ENCODE measurements around the gene CRHBP.

The CRHBP gene

DNA sequence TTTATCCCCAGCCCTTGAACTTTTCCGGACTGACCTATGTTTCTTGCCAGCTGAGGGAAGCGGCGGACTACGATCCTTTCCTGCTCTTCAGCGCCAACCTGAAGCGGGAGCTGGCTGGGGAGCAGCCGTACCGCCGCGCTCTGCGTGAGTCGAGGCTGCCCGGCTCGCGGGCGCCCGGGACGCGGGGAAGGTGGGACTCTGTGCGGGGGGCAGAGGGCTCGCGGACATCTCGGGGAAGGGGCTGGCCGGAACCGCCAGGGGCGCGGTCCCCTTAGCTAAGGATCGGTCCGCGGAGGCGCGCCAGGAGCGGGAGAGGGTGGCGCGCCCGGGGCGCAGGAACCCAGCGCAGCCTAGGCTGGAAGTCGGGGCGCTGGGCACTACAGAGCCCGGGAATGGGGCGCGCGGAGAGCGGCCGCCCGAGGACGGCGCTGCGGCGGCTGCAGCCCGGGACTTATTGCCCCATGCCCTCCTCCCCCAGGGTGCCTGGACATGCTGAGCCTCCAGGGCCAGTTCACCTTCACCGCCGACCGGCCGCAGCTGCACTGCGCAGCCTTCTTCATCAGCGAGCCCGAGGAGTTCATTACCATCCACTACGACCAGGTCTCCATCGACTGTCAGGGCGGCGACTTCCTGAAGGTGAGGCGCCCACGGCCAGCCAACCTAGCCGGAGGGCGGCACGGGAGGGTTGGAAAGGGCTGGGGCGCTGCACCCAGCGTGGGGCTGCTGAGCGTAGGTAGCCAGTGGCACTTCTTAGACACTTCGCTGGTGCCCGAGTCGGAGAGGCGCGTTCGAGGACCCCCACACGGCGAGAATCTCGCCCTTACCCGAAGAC is 922 bp downstream of the CRHBP start:
- H3K27me3 ChIP-seq = peaks cover 0 to 26% of the 10 kb centered on the region in 2 donors
- no peaks in the 10 kb centered on the region for H3K9me3 ChIP-seq
- no peak overlapping the region for H3K27ac ChIP-seq
- no peak for DNase-seq
- peak overlapping the region; percentile 34 to 42 for H3K4me3 ChIP-seq
- intact Hi-C loops (cut with DNase I; ENCODE audit: low total_unique reads) = no loop called here
- no peaks in the 10 kb centered on the region for H3K36me3 ChIP-seq
- peaks cover 0 to 12% (median 6%) of the 10 kb centered on the region in 4 donors for H3K4me1 ChIP-seq
- no peak for TF ChIP-seq CTCF (IDR thresholded peaks at IDR 0.05)

- Histone ChIP-seq H3K9me3 (no peaks in the 10 kb centered on the region), H3K27ac (no peak overlapping the region), H3K27me3 (peaks cover 0 to 26% of the 10 kb centered on the region in 2 donors), H3K4me3 (peak overlapping the region; percentile 34 to 42), H3K36me3 (no peaks in the 10 kb centered on the region), H3K4me1 (peaks cover 0 to 12% (median 6%) of the 10 kb centered on the region in 4 donors)
- intact Hi-C loops (cut with DNase I; ENCODE audit: low total_unique reads) = no loop called here
- TF ChIP-seq CTCF (IDR thresholded peaks at IDR 0.05) = no peak
- no peak for DNase-seq
These were observed 1.5 kb downstream of the CRHBP start for GRCh38 chr5:76954383-76954763.

- H3K4me3 ChIP-seq = no peak overlapping the region
- H3K27ac ChIP-seq = no peak overlapping the region
- no peak for DNase-seq
- intact Hi-C loops (cut with DNase I; ENCODE audit: low total_unique reads) = no loop called here
- no peaks in the 10 kb centered on the region for H3K9me3 ChIP-seq
- TF ChIP-seq CTCF (IDR thresholded peaks at IDR 0.05) = no peak
- H3K36me3 ChIP-seq = no peaks in the 10 kb centered on the region
- peaks cover 0 to 12% (median 6%) of the 10 kb centered on the region in 4 donors for H3K4me1 ChIP-seq
- peaks cover 0 to 26% of the 10 kb centered on the region in 2 donors for H3K27me3 ChIP-seq
These were observed 3.2 kb downstream of the CRHBP start for GRCh38 chr5:76956033-76956432.

DNA sequence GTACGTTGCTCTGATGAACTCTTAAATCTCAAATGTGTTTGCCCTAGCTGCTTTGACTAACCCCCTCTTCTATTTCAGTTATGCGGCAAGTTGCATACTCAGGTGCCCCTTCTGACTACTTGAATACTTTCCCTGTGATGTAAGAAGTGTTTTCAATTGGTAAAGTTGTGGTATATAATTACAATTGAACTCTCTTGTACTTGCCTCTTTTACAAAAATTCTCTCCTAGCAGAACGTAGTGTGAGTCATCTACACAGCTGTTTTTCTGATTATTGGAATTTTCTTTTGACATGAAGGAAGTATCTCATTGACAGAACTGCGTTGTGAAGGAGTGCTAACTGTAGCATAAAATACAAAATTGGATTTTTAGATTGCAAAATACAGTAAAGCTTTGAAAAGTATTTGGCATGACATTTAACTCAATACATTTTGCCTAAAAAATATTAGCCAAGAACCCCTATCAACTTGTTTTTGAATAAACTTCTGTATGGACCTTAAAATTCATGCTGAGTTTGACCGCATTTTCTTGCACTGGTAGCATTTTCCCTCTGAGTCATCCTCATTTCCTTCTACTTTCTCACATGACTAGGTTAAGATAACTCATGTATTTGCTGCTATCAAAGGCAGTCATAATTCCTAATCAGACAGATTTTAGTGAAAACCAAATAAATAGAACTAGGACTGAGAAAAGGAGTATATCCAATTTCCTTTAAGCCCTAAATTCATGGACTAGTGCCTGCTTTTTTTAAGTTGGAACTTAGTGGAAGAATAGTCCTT is 6.3 kb downstream of the CRHBP start:
- no peak overlapping the region for H3K4me3 ChIP-seq
- peaks cover 0 to 11% of the 10 kb centered on the region in 2 donors for H3K27me3 ChIP-seq
- H3K27ac ChIP-seq = no peak overlapping the region
- DNase-seq = no peak
- peaks cover 0 to 3% (median 0%) of the 10 kb centered on the region in 4 donors for H3K4me1 ChIP-seq
- intact Hi-C loops (cut with DNase I; ENCODE audit: low total_unique reads) = no loop called here
- no peak for TF ChIP-seq CTCF (IDR thresholded peaks at IDR 0.05)
- H3K9me3 ChIP-seq = no peaks in the 10 kb centered on the region
- H3K36me3 ChIP-seq = no peaks in the 10 kb centered on the region

GRCh38 chr5:76960004-76960625 is 7.3 kb downstream of the CRHBP start:
- intact Hi-C loops (cut with DNase I; ENCODE audit: low total_unique reads) = no loop called here
- H3K36me3 ChIP-seq = no peaks in the 10 kb centered on the region
- no peak for DNase-seq
- H3K4me3 ChIP-seq = no peak overlapping the region
- H3K9me3 ChIP-seq = no peaks in the 10 kb centered on the region
- no peaks in the 10 kb centered on the region for H3K4me1 ChIP-seq
- H3K27me3 ChIP-seq = peaks cover 0 to 4% of the 10 kb centered on the region in 2 donors
- H3K27ac ChIP-seq = no peak overlapping the region
- TF ChIP-seq CTCF (IDR thresholded peaks at IDR 0.05) = no peak
